Stomach (tissue), 4 donors: Measurements from ENCODE around the gene USP7.

ENCODE experiments used
- CTCF ChIP-seq, 7 experiments: fragments of 450-650 bp in 4 of 7; fragments of 200-600 bp in 3 of 7; sonication (generic) in 3 of 7; IDR thresholded peaks; one replicate each; pipeline ENCODE4 v1.5.1; 2016 to 2019; ENCODE audit warnings: antibody characterized with exemption in 7 of 7, control low read depth in 2 of 7, mild to moderate bottlenecking in 1 of 7
- POLR2A ChIP-seq, 4 donors: fragments of 450-650 bp; IDR thresholded peaks; one replicate each; pipeline ENCODE4 v1.6.1; 2016; ENCODE audit warnings: antibody characterized with exemption in 4 of 4, control low read depth in 2 of 4, mild to moderate bottlenecking in 1 of 4, moderate library complexity in 1 of 4
- POLR2AphosphoS5 ChIP-seq, 3 donors: sonication (generic); formaldehyde crosslinking; IDR thresholded peaks; one replicate each; pipeline ENCODE4 v1.6.1; 2016; ENCODE audit warnings: antibody characterized with exemption in 3 of 3

- TF ChIP-seq CTCF (IDR thresholded peaks at IDR 0.05) (no peak), POLR2A (IDR thresholded peaks at IDR 0.05) (no peak), POLR2AphosphoS5 (IDR thresholded peaks at IDR 0.05) (no peak)
These were observed 56.6 kb downstream of the USP7 start for GRCh38 chr16:8907096-8907495.
